ENCODE results near the gene RPTOR.

RPTOR gene

GRCh38 chr17:80941743-80942422, 397.2 kb downstream of the RPTOR start:
- no peak for DNase-seq

- no peak for DNase-seq
Measured at GRCh38 chr17:80942423-80943345, 398.0 kb downstream of the RPTOR start.

GRCh38 chr17:80943346-80944145, 398.9 kb downstream of the RPTOR start:
- no peak for DNase-seq

GRCh38 chr17:80944326-80944725, 399.7 kb downstream of the RPTOR start:
- DNase-seq = no peak

GRCh38 chr17:80945736-80946135, 401.1 kb downstream of the RPTOR start:
- no peak for DNase-seq

- no peak for DNase-seq
Measured at GRCh38 chr17:80946449-80946848, 401.8 kb downstream of the RPTOR start.

GRCh38 chr17:80947200-80947940, 402.7 kb downstream of the RPTOR start:
- no peak for DNase-seq

GRCh38 chr17:80948019-80948975, 403.7 kb downstream of the RPTOR start:
- DNase-seq = no peak

- no peak for DNase-seq
Measured at GRCh38 chr17:80948976-80949450, 404.4 kb downstream of the RPTOR start.

GRCh38 chr17:80949451-80950421, 405.1 kb downstream of the RPTOR start:
- no peak for DNase-seq

- DNase-seq = no peak
Measured at GRCh38 chr17:80950466-80951120, 406.0 kb downstream of the RPTOR start.

GRCh38 chr17:80951121-80952090, 406.8 kb downstream of the RPTOR start:
- no peak for DNase-seq

GRCh38 chr17:80952291-80952690, 407.7 kb downstream of the RPTOR start:
- no peak for DNase-seq

GRCh38 chr17:80953471-80954315, 409.1 kb downstream of the RPTOR start:
- no peak for DNase-seq

- no peak for DNase-seq
Measured at GRCh38 chr17:80955078-80955477, 410.4 kb downstream of the RPTOR start.

GRCh38 chr17:80955671-80956280, 411.1 kb downstream of the RPTOR start:
- no peak for DNase-seq

All from DMS53 (cell line).